Spleen (tissue), 7 donors: ENCODE results near the gene CRELD2.

Source experiments
- CTCF ChIP-seq, 11 experiments: fragments of 200-600 bp in 7 of 11; fragments of 450-650 bp in 4 of 11; sonication (generic) in 4 of 11; IDR thresholded peaks in 8 of 11; conservative IDR thresholded peaks in 3 of 11; 1 replicate in 7 of 11; 2 replicates in 4 of 11; pipeline versions ENCODE4 v1.4.0 to v1.8.0; 2016 to 2021; ENCODE audit warnings: antibody characterized with exemption in 11 of 11, inconsistent platforms in 4 of 11, mild to moderate bottlenecking in 1 of 11
- POLR2A ChIP-seq, 3 donors: fragments of 450-650 bp; IDR thresholded peaks; one replicate each; pipeline ENCODE4 v1.5.1; 2017; ENCODE audit warnings: antibody characterized with exemption in 3 of 3, mild to moderate bottlenecking in 1 of 3
- donor health status: DM: no; HTN: no; CAD: no; lungs with moderate emphysema.
- donor health status: DM: no; HTN: no; CAD: no.
- donor health status: DM: no; HTN: no; CAD: no.

GRCh38 chr22:49915610-49916009, 2.8 kb upstream of the CRELD2 start:
- no peak for TF ChIP-seq POLR2A (IDR thresholded peaks at IDR 0.05)
- TF ChIP-seq CTCF (IDR thresholded peaks at IDR 0.05 in 8 of 11, conservative IDR thresholded peaks at IDR 0.05 in 3 of 11) = no peak
